A549 (cell line): ENCODE measurements around the gene RPL19. TPM values are rescaled to one million over a fixed set of nuclear protein-coding genes. Genes with fewer than 3 reads are reported as not detected.

Source experiments
- ATAC-seq, 2 experiments: fragments of 200-7000 bp in 1 of 2; fragments of >200 bp in 1 of 2; cut with Nextera tagmentation in 1 of 2; cut with Tn5 transposase in 1 of 2; 3 replicates each; pipeline versions ENCODE4 v1.8.0 to v1.9.1; 2018 to 2020; ENCODE audit warnings: mild to moderate bottlenecking in 1 of 2, moderate library complexity in 1 of 2
- CTCF ChIA-PET: fragments of 300-600 bp; sonication (Branson Sonifier 250); formaldehyde crosslinking; extraction: SDS; loops from one replicate; lab custom pipeline; 2021; ENCODE audit warnings: antibody characterized with exemption, inconsistent platforms; lab: Yijun Ruan, JAX
- POLR2A ChIA-PET: fragments of 350-600 bp; formaldehyde crosslinking; extraction: SDS; loops from one replicate; lab custom pipeline; 2021; ENCODE audit warnings: antibody characterized with exemption, inconsistent platforms; lab: Yijun Ruan, JAX
- DNase-seq, 2 experiments: peaks; one replicate each; pipeline versions ENCODE4 v3.0.0 to v3.0.0-alpha.2; 2011 to 2016; ENCODE audit warnings: low read depth in 1 of 2, low spot score in 1 of 2
- FAIRE-seq: peaks from 2 replicates; lab custom pipeline; 2011; peaks lifted over from hg19 to GRCh38; lab: Jason Lieb, UNC
- H3K27ac ChIP-seq, 2 experiments: fragments of >200 bp; sonication (Bioruptor Twin); formaldehyde crosslinking; 3 replicates each; pipeline ENCODE4 v1.5.1; 2016 to 2017
- H3K4me1 ChIP-seq: fragments of >200 bp; sonication (Bioruptor Twin); formaldehyde crosslinking; 3 replicates; pipeline ENCODE4 v1.6.1; 2016
- H3K4me2 ChIP-seq: fragments of >200 bp; sonication (Bioruptor Twin); formaldehyde crosslinking; 3 replicates; pipeline ENCODE4 v1.6.1; 2016
- H3K4me3 ChIP-seq: fragments of >200 bp; sonication (Bioruptor Twin); formaldehyde crosslinking; 3 replicates; pipeline ENCODE4 v1.5.1; 2016
- H3K9me3 ChIP-seq: fragments of >200 bp; sonication (Bioruptor Twin); formaldehyde crosslinking; 3 replicates; pipeline ENCODE4 v1.6.1; 2016
- CTCF ChIP-seq: fragments of >200 bp; sonication (Bioruptor Twin); formaldehyde crosslinking; IDR thresholded peaks from 3 replicates; pipeline ENCODE4 v1.5.1; 2016
- HOXA7 ChIP-seq: fragments of 250-450 bp; sonication (Bioruptor Pico); IDR thresholded peaks from 2 replicates; pipeline ENCODE4 v1.5.0; 2020; ENCODE audit warnings: mild to moderate bottlenecking, moderate library complexity
- HOXB5 ChIP-seq: fragments of 250-450 bp; sonication (Bioruptor Pico); IDR thresholded peaks from 2 replicates; pipeline ENCODE4 v1.5.0; 2020; ENCODE audit warnings: mild to moderate bottlenecking, moderate library complexity
- MAX ChIP-seq: IDR thresholded peaks from 2 replicates; pipeline ENCODE4 v1.6.1; 2012
- MAZ ChIP-seq: fragments of 150-350 bp; IDR thresholded peaks from 2 replicates; pipeline ENCODE4 v1.6.1; 2014; ENCODE audit warnings: antibody characterized with exemption, low read depth, low read length, borderline replicate concordance
- MYC ChIP-seq: IDR thresholded peaks from 2 replicates; pipeline ENCODE4 v1.6.1; 2012; ENCODE audit warnings: mild to moderate bottlenecking, inconsistent platforms, low read length, improper control_type of control experiment, borderline replicate concordance
- NPAS2 ChIP-seq: fragments of 250-450 bp; sonication (Bioruptor Pico); IDR thresholded peaks from 2 replicates; pipeline ENCODE4 v1.8.0; 2022; ENCODE audit warnings: mild to moderate bottlenecking, moderate library complexity, borderline replicate concordance
- RCOR1 ChIP-seq: fragments of 150-350 bp; IDR thresholded peaks from 2 replicates; pipeline ENCODE4 v1.6.1; 2014; ENCODE audit warnings: antibody characterized with exemption, low read length, low read depth
- TFCP2L1 ChIP-seq: fragments of 250-450 bp; sonication (Bioruptor Pico); IDR thresholded peaks from 2 replicates; pipeline ENCODE4 v1.5.0; 2021; ENCODE audit warnings: mild to moderate bottlenecking
- ZNF302 ChIP-seq: fragments of 250-450 bp; sonication (Bioruptor Pico); IDR thresholded peaks from 2 replicates; pipeline ENCODE4 v1.9.0; 2021; ENCODE audit warnings: inconsistent platforms, mild to moderate bottlenecking, moderate library complexity
- WGBS: methylation state at CpG from one replicate; pipeline ENCODE4 v1.1.6; 2017; ENCODE audit errors: missing lambda C conversion rate; 5-methylcytosine and 5-hydroxymethylcytosine counted together
- polyA plus RNA-seq, 4 experiments: library from polyadenylated mRNA; depleted of rRNA in 3 of 4; stranded (reverse); fragments of >200 nt; fragmentation: RNase III in 1 of 4; extraction: RNeasy Plus Mini Kit Qiagen cat#74134 plus additional on column Dnase treatment in 1 of 4; gene quantifications; 2 replicates in 3 of 4; 3 replicates in 1 of 4; pipeline ENCODE4 v1.2.3, GENCODE V29; 2011 to 2017
- TF ChIP-seq, protein P1 (sequence below): fragments of 450-650 bp; IDR thresholded peaks from 2 replicates; pipeline ENCODE4 v1.6.1; 2014; ENCODE audit warnings: antibody characterized with exemption
- TF ChIP-seq, protein P2 (sequence below): IDR thresholded peaks from 2 replicates; pipeline ENCODE4 v1.6.1; 2012

The RPL19 gene
- polyA plus RNA-seq, 2 of the 4 experiments (the other 2 are of a cell fraction) = 2,211 to 2,862 TPM

DNA sequence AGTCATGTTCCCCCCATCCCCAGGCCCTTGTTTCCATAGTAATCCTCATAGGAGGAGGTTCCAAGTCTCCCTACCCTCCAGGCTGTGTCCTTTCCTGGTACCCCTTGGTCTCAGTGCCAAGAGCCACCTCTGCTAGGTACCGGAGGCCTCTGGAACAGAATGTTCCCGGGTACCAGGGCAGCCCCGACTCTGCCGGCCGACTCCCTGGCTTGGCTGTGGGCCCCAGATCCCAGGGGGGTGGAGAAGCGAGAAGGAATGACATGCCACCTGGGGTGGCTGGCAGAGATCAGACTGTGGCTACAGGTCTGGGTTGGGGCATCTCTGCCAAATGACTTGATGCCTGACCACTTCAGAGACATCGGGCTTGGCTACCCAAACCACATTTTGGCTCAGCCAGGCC, 22.1 kb downstream of the RPL19 start (continued):
- TF ChIP-seq HOXA7 (CRISPR knock-in tag) = no peak

GRCh38 chr17:39222866-39223834, 23.1 kb downstream of the RPL19 start:
- ChIA-PET POLR2A (interaction anchor here (0.8 kb wide), 1 partner anchor 12 kb away, joined by 4 read pairs; no protein-coding TSS in a partner anchor), CTCF (interaction anchor here (1.4 to 31.5 kb wide), 6 partner anchors 10 to 398 kb away, joined by 3 to 1140 read pairs (median 5); no protein-coding TSS in a partner anchor)
- DNase-seq = no peak

GRCh38 chr17:39223907-39224777, 24.1 kb downstream of the RPL19 start:
- Histone ChIP-seq H3K9me3 (no peaks in the 10 kb centered on the region), H3K4me1 (peaks cover 24% of the 10 kb centered on the region), H3K4me3 (no peak overlapping the region), H3K27ac (no peak overlapping the region; a peak in 1 of 6 replicates), H3K4me2 (no peak overlapping the region)
- 0 out of 6 replicates have a peak, but pooled peaks of 1 of the 2 experiments have one; percentile 3 for ATAC-seq
- POLR2A ChIA-PET = interaction anchor here (0.8 kb wide), 1 partner anchor 11 kb away, joined by 4 read pairs; no protein-coding TSS in a partner anchor
- FAIRE-seq = no peak
- CTCF ChIA-PET = interaction anchor here (1.4 to 31.5 kb wide), 6 partner anchors 11 to 397 kb away, joined by 3 to 1140 read pairs (median 5); no protein-coding TSS in a partner anchor
- TF ChIP-seq, protein P1, sequence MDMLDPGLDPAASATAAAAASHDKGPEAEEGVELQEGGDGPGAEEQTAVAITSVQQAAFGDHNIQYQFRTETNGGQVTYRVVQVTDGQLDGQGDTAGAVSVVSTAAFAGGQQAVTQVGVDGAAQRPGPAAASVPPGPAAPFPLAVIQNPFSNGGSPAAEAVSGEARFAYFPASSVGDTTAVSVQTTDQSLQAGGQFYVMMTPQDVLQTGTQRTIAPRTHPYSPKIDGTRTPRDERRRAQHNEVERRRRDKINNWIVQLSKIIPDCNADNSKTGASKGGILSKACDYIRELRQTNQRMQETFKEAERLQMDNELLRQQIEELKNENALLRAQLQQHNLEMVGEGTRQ = no peak
- TF ChIP-seq RCOR1 = no peak
- no peak for TF ChIP-seq HOXB5 (CRISPR knock-in tag)
- WGBS = 91% methylated on average over 33 of the region's 33 CpGs
- no peak for DNase-seq

More at GRCh38 chr17:39222866-39223834, 23.1 kb downstream of the RPL19 start:
- TF ChIP-seq MYC (no peak), ZNF302 (no peak), TFCP2L1 (CRISPR knock-in tag) (no peak), MAZ (no peak), CTCF (no peak), MAX (no peak), NPAS2 (CRISPR knock-in tag) (no peak)
- TF ChIP-seq, protein P2, sequence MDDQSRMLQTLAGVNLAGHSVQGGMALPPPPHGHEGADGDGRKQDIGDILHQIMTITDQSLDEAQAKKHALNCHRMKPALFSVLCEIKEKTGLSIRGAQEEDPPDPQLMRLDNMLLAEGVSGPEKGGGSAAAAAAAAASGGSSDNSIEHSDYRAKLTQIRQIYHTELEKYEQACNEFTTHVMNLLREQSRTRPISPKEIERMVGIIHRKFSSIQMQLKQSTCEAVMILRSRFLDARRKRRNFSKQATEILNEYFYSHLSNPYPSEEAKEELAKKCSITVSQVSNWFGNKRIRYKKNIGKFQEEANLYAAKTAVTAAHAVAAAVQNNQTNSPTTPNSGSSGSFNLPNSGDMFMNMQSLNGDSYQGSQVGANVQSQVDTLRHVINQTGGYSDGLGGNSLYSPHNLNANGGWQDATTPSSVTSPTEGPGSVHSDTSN = no peak
- H3K4me3 ChIP-seq = no peak overlapping the region
- 66% methylated on average over 9 of the region's 9 CpGs for WGBS
- no peak overlapping the region for H3K4me2 ChIP-seq
- FAIRE-seq = no peak
- peak; percentile 19 to 21; a peak in 4 of 6 replicates for ATAC-seq
- peak overlapping the region in 1 of 2 experiments; percentile 39; a peak in 1 of 6 replicates for H3K27ac ChIP-seq
- peaks cover 23% of the 10 kb centered on the region for H3K4me1 ChIP-seq
- no peaks in the 10 kb centered on the region for H3K9me3 ChIP-seq
